Measurements from ENCODE around the gene IGSF5. TPM values are rescaled to one million over a fixed set of nuclear protein-coding genes. Genes with fewer than 3 reads are reported as not detected.

The IGSF5 gene
- total RNA-seq, 1 experiment from 2014 or later = 0.41 TPM

GRCh38 chr21:39822042-39822441 lies 77.1 kb downstream of the IGSF5 start:
- DNase-seq (ENCODE audit: low spot score) = no peak

DNA sequence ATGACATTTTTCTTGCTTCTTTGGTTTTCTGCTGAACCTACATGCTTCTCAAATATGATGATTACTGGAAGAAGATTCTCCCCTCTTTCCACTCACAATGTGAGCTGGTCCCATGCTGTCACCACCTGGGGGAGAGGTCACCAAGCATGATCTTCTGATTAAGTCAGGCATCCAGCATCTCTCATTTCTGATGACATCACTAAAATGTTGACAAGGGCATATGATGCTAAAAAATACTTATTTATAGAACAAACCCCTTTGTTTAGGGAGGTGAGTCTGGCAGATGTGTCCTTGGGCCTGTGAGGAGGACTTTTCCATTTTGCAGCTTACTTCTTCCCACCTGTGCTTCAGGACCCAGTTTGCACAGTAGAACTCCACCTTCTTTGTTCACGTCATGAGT lies 80.3 kb downstream of the IGSF5 start:
- no peak for DNase-seq (ENCODE audit: low spot score)

DNA sequence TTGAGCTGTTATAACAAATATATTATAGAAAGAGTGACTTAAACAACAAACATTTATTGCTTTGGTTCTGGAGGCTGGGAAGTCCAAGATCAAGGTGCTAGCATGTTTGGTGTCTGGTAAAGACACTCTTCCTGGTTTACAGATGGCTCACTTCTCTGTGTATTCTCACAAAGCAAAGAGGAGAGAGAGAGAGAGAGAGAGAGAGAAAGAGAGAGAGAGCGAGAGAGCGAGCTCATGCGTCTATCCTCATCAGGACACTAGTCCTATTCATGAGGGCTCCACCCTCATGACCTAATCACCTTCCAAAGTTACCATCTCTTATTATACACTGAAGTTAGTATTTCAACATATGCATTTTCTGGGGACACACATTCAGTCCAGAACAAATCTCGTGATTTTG lies 89.6 kb downstream of the IGSF5 start:
- no peak for DNase-seq (ENCODE audit: low spot score)

GRCh38 chr21:39837861-39838359 lies 92.9 kb downstream of the IGSF5 start:
- no peak for DNase-seq (ENCODE audit: low spot score)

GRCh38 chr21:39840373-39841097 lies 95.6 kb downstream of the IGSF5 start:
- DNase-seq (ENCODE audit: low spot score) = no peak

DNA sequence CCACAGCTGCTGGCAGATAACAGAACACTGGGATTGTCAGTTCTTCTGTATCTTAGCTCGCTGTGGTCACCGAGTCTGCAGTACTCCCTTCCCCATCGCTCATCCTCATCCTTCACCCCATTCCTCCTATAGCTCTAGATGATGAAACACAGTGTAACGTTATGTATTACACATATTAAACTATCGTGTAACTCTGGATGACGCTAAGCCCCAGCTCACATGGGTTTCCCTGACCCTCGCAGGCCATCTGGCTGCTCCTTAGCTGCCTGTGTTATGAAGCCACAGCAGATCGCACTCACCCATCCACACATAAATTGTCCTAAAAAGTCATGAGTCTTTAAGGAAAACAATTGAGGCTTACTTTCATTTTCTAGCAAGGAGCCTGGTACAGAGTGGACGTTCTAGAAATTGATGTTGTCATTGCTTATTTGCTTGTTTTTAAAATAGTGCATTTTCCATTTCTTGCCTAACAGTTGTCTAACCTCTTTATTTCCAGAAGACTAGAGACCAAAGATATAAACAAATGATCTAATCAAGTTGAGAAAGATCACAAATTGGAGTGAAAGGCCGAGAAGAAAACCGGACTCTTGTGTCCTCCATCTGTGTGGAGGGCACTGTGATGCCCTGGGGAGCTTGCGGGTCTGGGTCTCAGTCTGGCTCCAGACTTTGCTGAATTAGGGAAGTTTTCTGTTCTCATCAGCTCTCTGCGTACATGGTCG lies 97.9 kb downstream of the IGSF5 start:
- no peak for DNase-seq (ENCODE audit: low spot score)

DNA sequence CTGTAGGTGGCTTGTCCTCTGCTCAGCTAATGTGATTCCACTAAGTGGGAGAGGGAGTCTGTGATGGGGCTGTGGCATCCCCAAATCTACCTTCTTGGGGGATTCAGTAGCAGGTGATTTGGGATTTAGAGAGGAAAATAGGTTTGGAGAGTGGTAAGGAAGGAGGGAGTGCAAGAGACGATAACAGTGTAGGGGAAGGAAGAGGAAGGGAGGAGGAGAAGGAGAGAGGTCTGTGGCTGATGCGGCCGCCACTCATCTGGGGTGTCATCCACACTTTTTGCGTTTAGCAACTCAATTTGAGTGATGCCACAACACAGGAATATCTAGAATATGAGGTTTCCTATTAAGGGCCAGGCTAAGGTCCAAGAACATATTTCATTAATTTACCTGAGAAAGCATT lies 98.5 kb downstream of the IGSF5 start:
- DNase-seq (ENCODE audit: low spot score) = no peak

DNA sequence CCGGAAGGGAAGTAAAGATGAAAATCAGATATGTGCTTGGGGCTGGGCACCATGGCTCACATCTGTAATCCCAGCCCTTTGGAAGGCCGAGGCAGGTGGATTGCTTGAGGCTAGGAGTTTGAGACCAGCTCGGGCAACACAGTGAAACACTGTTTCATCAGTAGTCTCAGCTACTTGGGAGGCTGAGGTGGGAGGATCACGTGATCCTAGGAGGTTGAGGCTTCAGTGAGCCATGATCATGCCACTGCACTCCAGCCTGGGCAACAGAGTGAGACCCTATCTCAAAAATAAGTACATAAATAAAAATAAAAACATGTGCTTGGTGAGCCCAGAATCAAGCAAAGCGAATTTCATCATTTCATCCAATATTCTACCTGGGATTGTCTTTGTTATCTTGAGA lies 98.9 kb downstream of the IGSF5 start:
- DNase-seq (ENCODE audit: low spot score) = no peak

- no peak for DNase-seq (ENCODE audit: low spot score)
Measured at GRCh38 chr21:39845571-39846130, 100.7 kb downstream of the IGSF5 start.

DNA sequence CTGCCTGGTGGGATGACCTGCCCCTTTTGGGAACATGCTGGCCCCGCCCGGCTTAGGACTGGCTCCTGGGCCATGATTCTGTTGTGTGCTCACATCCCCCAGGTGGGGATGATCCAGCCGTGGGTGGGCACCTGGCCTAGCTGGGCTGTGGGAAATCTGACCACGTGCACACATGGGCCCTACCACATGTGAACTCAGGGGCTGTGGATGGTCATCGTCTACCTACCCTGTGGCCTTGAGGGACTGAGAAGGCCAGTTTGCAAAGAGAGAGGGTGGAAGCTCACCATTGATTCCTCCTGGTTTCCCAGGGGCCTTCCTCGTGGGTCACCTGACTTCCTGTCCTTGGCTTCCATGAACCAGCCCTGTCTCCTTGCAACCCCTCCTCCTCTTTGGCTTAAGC lies 102.9 kb downstream of the IGSF5 start:
- no peak for DNase-seq (ENCODE audit: low spot score)

DNA sequence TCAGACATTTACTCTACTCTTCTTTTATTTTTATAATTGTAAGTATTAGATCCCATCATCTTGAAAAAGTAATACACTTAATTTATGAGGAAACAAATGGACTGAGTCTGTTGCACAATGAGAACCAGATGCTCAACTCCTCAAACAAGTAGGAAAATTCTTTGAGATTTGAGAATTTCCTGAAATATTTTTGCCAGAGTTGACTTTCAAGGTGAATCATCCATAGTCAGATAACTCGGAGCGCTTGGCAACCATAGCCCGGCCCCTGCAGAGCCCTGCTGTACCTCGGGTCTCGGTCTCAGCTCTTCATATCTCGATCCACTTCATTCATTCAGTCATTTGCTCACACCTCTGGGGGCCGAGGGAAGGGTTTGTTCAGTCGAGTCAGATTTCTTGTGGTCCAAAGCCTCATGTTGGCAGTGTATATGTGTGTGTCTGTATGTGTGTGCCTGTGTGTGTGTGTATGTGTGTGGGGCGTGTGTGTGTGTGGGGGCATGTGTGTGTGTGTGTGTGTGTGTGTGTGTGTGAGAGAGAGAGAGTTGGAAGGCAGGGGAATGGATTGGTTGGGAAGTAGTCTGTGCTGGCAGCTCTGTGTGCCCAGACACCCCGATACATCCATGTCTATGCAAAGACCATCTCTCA lies 104.2 kb downstream of the IGSF5 start:
- no peak for DNase-seq (ENCODE audit: low spot score)

DNA sequence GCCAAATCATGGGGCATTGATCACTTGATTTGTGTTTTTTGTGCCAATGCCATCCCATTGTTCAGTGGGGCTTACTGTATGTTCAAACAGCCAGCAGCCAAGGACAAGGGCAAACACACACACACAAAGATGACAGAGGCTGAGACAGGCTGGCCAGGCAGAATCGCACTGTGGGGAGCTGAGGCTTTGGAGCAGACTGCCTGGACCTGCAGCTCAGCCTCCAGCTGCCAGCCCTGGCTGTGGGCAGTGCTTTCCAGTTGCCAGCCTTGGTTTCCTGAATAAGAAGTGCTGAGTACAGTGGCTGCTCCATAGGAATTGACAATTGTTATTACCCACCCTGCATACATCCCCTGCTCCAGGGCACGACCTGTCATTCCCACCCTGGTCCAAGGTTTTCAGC lies 105.3 kb downstream of the IGSF5 start:
- DNase-seq (ENCODE audit: low spot score) = no peak

GRCh38 chr21:39851002-39851618 lies 106.1 kb downstream of the IGSF5 start:
- DNase-seq (ENCODE audit: low spot score) = no peak

Other genes with a start within 250 kb of the IGSF5 start
- gene B3GALT5, start 132.2 kb upstream of the IGSF5 start, total RNA-seq (2014; rRNA removed; shearing (Covaris generic)) = 4.6 and 6.0 TPM in 2 replicates
- not detected in 2 replicates for gene PCP4, start 122.3 kb downstream of the IGSF5 start, total RNA-seq (2014; rRNA removed; shearing (Covaris generic))

All from HT-29 (cell line).